UCSD-AML1 (cell line): ENCODE data around the gene POLRMT.
"Not testable (repeated sequence)": the region's sequence is repeated elsewhere in the genome, so short reads cannot be mapped to it uniquely, and the experiment has no call there.

Experiments used
- DNase-seq: peaks from one replicate; lab custom pipeline; 2025; ENCODE audit not compliant: unreplicated experiment; lab: John Stamatoyannopoulos, UW

POLRMT gene

GRCh38 chr19:613732-614567 is 19.4 kb downstream of the POLRMT start:
- DNase-seq = no peak

GRCh38 chr19:612941-613340 is 20.4 kb downstream of the POLRMT start:
- DNase-seq = no peak

GRCh38 chr19:611481-611868 is 21.9 kb downstream of the POLRMT start:
- DNase-seq = no peak

GRCh38 chr19:610801-611480 is 22.4 kb downstream of the POLRMT start:
- DNase-seq = no peak

- no peak for DNase-seq
Observed at GRCh38 chr19:610071-610800, 23.1 kb downstream of the POLRMT start.

GRCh38 chr19:609004-609346 is 24.4 kb downstream of the POLRMT start:
- DNase-seq = no peak

- DNase-seq = no peak
Observed at GRCh38 chr19:608155-609003, 25.0 kb downstream of the POLRMT start.

- no peak for DNase-seq
Observed at GRCh38 chr19:607301-608154, 25.8 kb downstream of the POLRMT start.

GRCh38 chr19:605061-605971 is 28.0 kb downstream of the POLRMT start:
- DNase-seq = not testable (repeated sequence)

GRCh38 chr19:604355-604754 is 29.0 kb downstream of the POLRMT start:
- no peak for DNase-seq

GRCh38 chr19:603779-604178 is 29.6 kb downstream of the POLRMT start:
- not testable (repeated sequence) for DNase-seq

- DNase-seq = not testable (repeated sequence)
Observed at GRCh38 chr19:603302-603639, 30.1 kb downstream of the POLRMT start.

- DNase-seq = no peak
Observed at GRCh38 chr19:602391-603301, 30.7 kb downstream of the POLRMT start.

GRCh38 chr19:601790-602189 is 31.5 kb downstream of the POLRMT start:
- DNase-seq = no peak

- no peak for DNase-seq
Observed at GRCh38 chr19:601310-601709, 32.0 kb downstream of the POLRMT start.

GRCh38 chr19:597406-598315 is 35.7 kb downstream of the POLRMT start:
- DNase-seq = no peak

GRCh38 chr19:596263-596655 is 37.1 kb downstream of the POLRMT start:
- DNase-seq = no peak
